Measurements from ENCODE around the gene NUP210L. TPM values are rescaled to one million over a fixed set of nuclear protein-coding genes. Genes with fewer than 3 reads are reported as not detected.

Gene NUP210L
- total and polyA plus RNA-seq, 9 of the 15 experiments (the other 6 are each of a cell fraction or from before 2014, with no cell fraction given) = 0.01 to 0.04 TPM; not detected in 7

GRCh38 chr1:154157520-154158306 lies 2.8 kb upstream of the NUP210L start (continued):
- TF ChIP-seq GTF2B (IDR thresholded peaks at IDR 0.05; ENCODE audit: extremely low read depth, insufficient read length) = no peak
- TF ChIP-seq, protein P1, sequence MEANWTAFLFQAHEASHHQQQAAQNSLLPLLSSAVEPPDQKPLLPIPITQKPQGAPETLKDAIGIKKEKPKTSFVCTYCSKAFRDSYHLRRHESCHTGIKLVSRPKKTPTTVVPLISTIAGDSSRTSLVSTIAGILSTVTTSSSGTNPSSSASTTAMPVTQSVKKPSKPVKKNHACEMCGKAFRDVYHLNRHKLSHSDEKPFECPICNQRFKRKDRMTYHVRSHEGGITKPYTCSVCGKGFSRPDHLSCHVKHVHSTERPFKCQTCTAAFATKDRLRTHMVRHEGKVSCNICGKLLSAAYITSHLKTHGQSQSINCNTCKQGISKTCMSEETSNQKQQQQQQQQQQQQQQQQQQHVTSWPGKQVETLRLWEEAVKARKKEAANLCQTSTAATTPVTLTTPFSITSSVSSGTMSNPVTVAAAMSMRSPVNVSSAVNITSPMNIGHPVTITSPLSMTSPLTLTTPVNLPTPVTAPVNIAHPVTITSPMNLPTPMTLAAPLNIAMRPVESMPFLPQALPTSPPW (CRISPR knock-in tag; IDR thresholded peaks at IDR 0.05) = peak; percentile 50
- no peak; the same call in 1 of the 2 replicates for TF ChIP-seq NCOA6 (IDR thresholded peaks at IDR 0.05)
- TF ChIP-seq RBM15 (IDR thresholded peaks at IDR 0.05; ENCODE audit: insufficient read depth, low read length) = no peak
- peak; percentile 80 for TF ChIP-seq GABPA (tag; conservative IDR thresholded peaks at IDR 0.05; ENCODE audit: low read depth)
- peak; percentile 83 for TF ChIP-seq ZNF175 (CRISPR knock-in tag; IDR thresholded peaks at IDR 0.05; ENCODE audit: low read depth)
- TF ChIP-seq U2AF2 (optimal IDR thresholded peaks at IDR 0.05; ENCODE audit: low read depth, low read length) = no peak
- 0 out of 4 replicates have a peak, but pooled peaks of 1 of the 2 experiments have one; percentile 25 for TF ChIP-seq NRF1 (conservative IDR thresholded peaks at IDR 0.05 in 1 of 2, IDR thresholded peaks at IDR 0.05 in 1 of 2)
- peak in 1 of 2 experiments; percentile 73; a peak in 1 of 4 replicates for TF ChIP-seq MCM7 (IDR thresholded peaks at IDR 0.05)
- TF ChIP-seq ZNF384 (IDR thresholded peaks at IDR 0.05; ENCODE audit: low read depth, low read length) = no peak
- no peak for TF ChIP-seq MCM5 (IDR thresholded peaks at IDR 0.05; ENCODE audit: low read depth)
- TF ChIP-seq HEY1 (CRISPR knock-in tag; IDR thresholded peaks at IDR 0.05; ENCODE audit: borderline replicate concordance) = no peak
- TF ChIP-seq GABPB2 (CRISPR knock-in tag; conservative IDR thresholded peaks at IDR 0.05) = no peak
- no peak for TF ChIP-seq ZNF740 (CRISPR knock-in tag; IDR thresholded peaks at IDR 0.05)
- no peak for TF ChIP-seq ZNF740 (tag; IDR thresholded peaks at IDR 0.05)
- peak; percentile 38 for TF ChIP-seq ASH1L (IDR thresholded peaks at IDR 0.05; ENCODE audit: borderline replicate concordance, low read depth, partially characterized antibody)
- TF ChIP-seq ZNF785 (CRISPR knock-in tag; IDR thresholded peaks at IDR 0.05) = no peak
- TF ChIP-seq CBFB (CRISPR knock-in tag; IDR thresholded peaks at IDR 0.05) = no peak
- peak; percentile 62; the same call in 1 of the 2 replicates for TF ChIP-seq MTA1 (IDR thresholded peaks at IDR 0.05; ENCODE audit: borderline replicate concordance)
- peak; percentile 64 for TF ChIP-seq POLR2B (IDR thresholded peaks at IDR 0.05; ENCODE audit: low read depth, partially characterized antibody)
- no peak for TF ChIP-seq TEAD2 (tag; IDR thresholded peaks at IDR 0.05)
- TF ChIP-seq PTBP1 (IDR thresholded peaks at IDR 0.05; ENCODE audit: low read depth, low read length) = no peak
- peak; percentile 7; the same call in 1 of the 2 replicates for TF ChIP-seq RAD51 (IDR thresholded peaks at IDR 0.05; ENCODE audit: borderline replicate concordance, low read depth)
- TF ChIP-seq RHOXF2B (CRISPR knock-in tag; conservative IDR thresholded peaks at IDR 0.05) = no peak
- no peak for TF ChIP-seq MCM3 (IDR thresholded peaks at IDR 0.05)
- TF ChIP-seq RB1 (IDR thresholded peaks at IDR 0.05; ENCODE audit: low read depth) = no peak; the same call in 1 of the 2 replicates
- TF ChIP-seq PRPF4 (IDR thresholded peaks at IDR 0.05; ENCODE audit: insufficient read depth, low read depth, low read length, poor library complexity, severe bottlenecking) = no peak
- TF ChIP-seq SLC30A9 (CRISPR knock-in tag; IDR thresholded peaks at IDR 0.05) = no peak

Data from K562 (cell line).